ENCODE data around the gene CENPS. TPM values are rescaled to one million over a fixed set of nuclear protein-coding genes. Genes with fewer than 3 reads are reported as not detected.

The CENPS gene
- total RNA-seq, 1 experiment from 2014 or later: 16.3 TPM

- Histone ChIP-seq H3K79me2 (ENCODE audit: low read length) (peaks cover 93% of the 10 kb centered on the region), H3K9ac (ENCODE audit: low read length) (no peak overlapping the region), H3K27me3 (ENCODE audit: low read length) (no peaks in the 10 kb centered on the region), H3K9me2 (replicated peaks; ENCODE audit: low read length) (no peaks in the 10 kb centered on the region), H3K4me2 (ENCODE audit: low read length) (no peak overlapping the region), H3K27ac (ENCODE audit: low read length) (no peak overlapping the region), H4K20me1 (ENCODE audit: low read length) (peaks cover 7% of the 10 kb centered on the region; the same call in 1 of the 2 replicates), H3F3A (ENCODE audit: low read length, unreplicated experiment) (no peaks in the 10 kb centered on the region), H3K4me1 (ENCODE audit: insufficient read depth, low read length) (peaks cover 4% of the 10 kb centered on the region; the same call in 1 of the 2 replicates), H3K36me3 (ENCODE audit: low read depth, low read length) (peaks cover 3% of the 10 kb centered on the region; the same call in 1 of the 2 replicates), H3K4me3 (ENCODE audit: low read length) (no peak overlapping the region), H2AFZ (ENCODE audit: low read length) (no peak overlapping the region), H3K9me3 (ENCODE audit: low read length) (no peaks in the 10 kb centered on the region)
- TF ChIP-seq CTCF (conservative IDR thresholded peaks at IDR 0.05; ENCODE audit: low read depth, low read length) (no peak), EZH2 (IDR thresholded peaks at IDR 0.05; ENCODE audit: low read length, unreplicated experiment) (no peak), EZH2phosphoT487 (IDR thresholded peaks at IDR 0.05; ENCODE audit: borderline replicate concordance, low read length) (no peak)
- CTCF ChIA-PET: no interaction called here
- no peak for DNase-seq
- POLR2A ChIA-PET (ENCODE audit: unreplicated experiment): no interaction called here
- no peak for ATAC-seq
- intact Hi-C loops (cut with micrococcal nuclease): no loop called here
- no TSS peak for BruUV-seq (replicated peaks)
Observed at GRCh38 chr1:10490286-10490970, 60.2 kb downstream of the CENPS start.

Other genes with a start within 250 kb of the CENPS start
- 21.4 and 24.2 TPM in 2 replicates for gene KIF1B, start 219.9 kb upstream of the CENPS start, total RNA-seq (2014; rRNA removed)
- gene PGD, start 31.4 kb upstream of the CENPS start, total RNA-seq (2014; rRNA removed): 150 and 162 TPM in 2 replicates
- 1.2 TPM in 1 of 2 replicates, not detected in the other for gene CORT, start 19.6 kb downstream of the CENPS start, total RNA-seq (2014; rRNA removed)
- gene DFFA, start 42.1 kb downstream of the CENPS start, total RNA-seq (2014; rRNA removed): 46.7 and 52.0 TPM in 2 replicates
- 24.9 and 32.1 TPM in 2 replicates for gene PEX14, start 44.5 kb downstream of the CENPS start, total RNA-seq (2014; rRNA removed)

Measured in PC-3 (cell line).